ENCODE data around the gene KSR2.

Gene KSR2

DNA sequence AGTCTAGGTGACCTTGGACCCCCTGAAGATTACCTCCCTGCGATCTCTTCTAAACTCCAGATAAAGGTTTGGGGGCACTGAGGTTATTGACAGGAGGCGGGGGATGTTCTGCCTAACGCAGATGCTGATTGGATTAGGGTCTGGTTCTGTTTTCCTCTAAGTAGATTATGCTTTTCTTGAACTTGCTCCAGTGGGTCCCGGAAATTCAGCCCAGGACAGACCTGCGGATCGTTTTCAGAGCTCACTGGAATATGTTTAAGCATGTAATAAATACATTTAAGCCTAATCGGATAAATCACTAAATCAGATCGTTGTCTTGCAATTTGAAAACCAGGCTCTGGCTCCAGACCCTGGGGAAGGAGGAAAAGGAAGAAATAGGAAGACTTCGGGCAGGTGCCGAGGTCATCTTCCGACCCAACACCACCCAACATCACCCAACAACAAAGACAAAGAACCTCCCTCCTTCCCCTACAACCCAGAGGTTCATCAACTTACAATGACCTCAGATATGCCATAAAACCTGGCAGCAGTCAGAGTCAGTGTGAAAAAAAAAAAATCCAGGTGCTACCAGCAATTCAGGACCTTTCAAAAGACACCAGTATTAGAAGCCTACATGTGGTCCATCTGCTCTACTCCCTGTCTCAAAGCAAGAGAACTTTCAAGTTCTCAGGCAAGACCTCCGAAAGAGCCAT lies 148.4 kb downstream of the KSR2 start:
- no peak for DNase-seq (ENCODE audit: extremely low read depth, low read depth)
- TF ChIP-seq, protein P1, sequence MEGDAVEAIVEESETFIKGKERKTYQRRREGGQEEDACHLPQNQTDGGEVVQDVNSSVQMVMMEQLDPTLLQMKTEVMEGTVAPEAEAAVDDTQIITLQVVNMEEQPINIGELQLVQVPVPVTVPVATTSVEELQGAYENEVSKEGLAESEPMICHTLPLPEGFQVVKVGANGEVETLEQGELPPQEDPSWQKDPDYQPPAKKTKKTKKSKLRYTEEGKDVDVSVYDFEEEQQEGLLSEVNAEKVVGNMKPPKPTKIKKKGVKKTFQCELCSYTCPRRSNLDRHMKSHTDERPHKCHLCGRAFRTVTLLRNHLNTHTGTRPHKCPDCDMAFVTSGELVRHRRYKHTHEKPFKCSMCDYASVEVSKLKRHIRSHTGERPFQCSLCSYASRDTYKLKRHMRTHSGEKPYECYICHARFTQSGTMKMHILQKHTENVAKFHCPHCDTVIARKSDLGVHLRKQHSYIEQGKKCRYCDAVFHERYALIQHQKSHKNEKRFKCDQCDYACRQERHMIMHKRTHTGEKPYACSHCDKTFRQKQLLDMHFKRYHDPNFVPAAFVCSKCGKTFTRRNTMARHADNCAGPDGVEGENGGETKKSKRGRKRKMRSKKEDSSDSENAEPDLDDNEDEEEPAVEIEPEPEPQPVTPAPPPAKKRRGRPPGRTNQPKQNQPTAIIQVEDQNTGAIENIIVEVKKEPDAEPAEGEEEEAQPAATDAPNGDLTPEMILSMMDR (IDR thresholded peaks at IDR 0.05; ENCODE audit: low read depth, low read length, missing control alignments), result no peak
- no peak overlapping the region for H3K4me3 ChIP-seq (replicated peaks; ENCODE audit: low read depth, low read length)

DNA sequence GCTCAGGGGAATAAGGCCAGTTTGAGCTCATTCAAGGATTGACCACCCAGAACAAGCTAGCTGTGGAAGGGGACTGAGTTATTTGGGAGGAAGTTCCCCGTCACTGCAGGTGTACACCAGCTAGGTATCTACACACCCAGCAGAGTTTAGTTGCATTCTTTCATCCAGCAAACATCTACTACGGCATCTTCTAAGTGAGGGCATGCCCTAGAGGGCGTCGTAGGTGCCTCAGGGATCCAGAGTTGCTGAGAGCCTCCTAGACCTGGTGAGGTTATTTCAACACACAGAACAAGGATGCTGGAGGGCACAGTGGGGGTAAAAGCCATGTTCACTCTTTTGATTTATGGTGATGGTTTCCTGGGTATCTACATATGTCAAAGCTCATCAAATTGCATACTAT lies 149.6 kb downstream of the KSR2 start:
- no peak for DNase-seq (ENCODE audit: extremely low read depth, low read depth)
- no peak overlapping the region for H3K4me3 ChIP-seq (replicated peaks; ENCODE audit: low read depth, low read length)
- TF ChIP-seq, protein P1 (IDR thresholded peaks at IDR 0.05; ENCODE audit: low read depth, low read length, missing control alignments), result no peak

DNA sequence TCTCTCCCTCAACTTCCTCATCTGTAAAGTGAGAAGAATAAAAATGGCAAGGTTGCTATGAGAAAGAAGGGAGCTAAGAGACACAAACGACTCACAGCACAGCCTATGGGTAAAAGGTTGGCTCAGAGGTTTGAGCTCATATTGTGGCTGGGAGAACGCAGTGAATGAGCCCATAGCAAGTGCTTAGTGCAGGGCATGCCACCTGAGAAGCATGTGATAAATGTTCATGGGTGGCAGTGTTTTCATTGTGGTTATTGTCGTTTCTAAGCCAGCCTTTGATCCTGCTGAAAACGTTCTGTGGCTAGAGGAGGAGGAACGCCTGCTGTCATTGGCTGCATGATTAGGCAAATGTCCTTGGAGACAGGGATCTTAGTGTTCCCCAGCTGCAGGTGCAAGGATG lies 150.4 kb downstream of the KSR2 start:
- TF ChIP-seq, protein P1 (IDR thresholded peaks at IDR 0.05; ENCODE audit: low read depth, low read length, missing control alignments), result no peak
- H3K4me3 ChIP-seq (replicated peaks; ENCODE audit: low read depth, low read length), result no peak overlapping the region
- DNase-seq (ENCODE audit: extremely low read depth, low read depth), result no peak

DNA sequence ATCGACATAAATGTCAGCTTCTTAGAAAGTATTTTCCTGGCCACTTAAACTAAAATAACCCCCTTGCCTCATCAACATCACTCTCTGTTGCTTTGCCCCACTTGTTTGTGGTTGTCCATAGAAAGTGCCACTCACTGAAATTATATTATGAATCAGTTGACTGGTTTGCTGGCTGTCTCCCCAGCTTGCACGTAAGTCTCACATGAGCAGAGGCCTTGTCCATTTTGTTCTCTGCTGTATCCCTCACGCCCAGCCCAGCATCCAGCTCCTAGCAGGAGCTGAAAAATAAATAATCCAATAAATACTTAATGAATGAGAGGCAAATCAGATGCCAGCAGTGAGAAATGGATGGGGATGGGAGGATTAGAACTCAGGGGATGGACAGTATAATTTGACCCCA lies 159.3 kb downstream of the KSR2 start:
- TF ChIP-seq, protein P1 (IDR thresholded peaks at IDR 0.05; ENCODE audit: low read depth, low read length, missing control alignments), result no peak
- DNase-seq (ENCODE audit: extremely low read depth, low read depth), result no peak
- no peak overlapping the region for H3K4me3 ChIP-seq (replicated peaks; ENCODE audit: low read depth, low read length)

DNA sequence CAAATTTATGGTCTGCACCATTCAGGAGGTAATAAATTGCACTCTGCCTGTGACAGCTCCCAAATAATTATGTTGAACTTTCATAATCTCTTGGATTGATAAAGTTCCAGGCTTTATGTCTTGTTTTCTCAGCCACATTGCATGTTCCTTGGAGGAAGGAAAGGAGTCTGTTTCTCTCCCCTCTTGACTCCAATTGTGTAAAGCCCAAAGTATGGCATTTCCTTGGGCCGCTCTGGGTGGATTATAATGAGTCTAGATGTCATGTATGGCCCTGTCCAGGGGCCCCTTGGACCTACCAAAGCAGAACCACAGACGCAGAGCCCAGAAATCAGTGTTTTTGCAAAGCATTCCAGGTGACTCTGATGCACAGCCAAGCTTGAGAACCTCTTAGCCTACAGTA lies 160.8 kb downstream of the KSR2 start:
- no peak for DNase-seq (ENCODE audit: extremely low read depth, low read depth)
- no peak overlapping the region for H3K4me3 ChIP-seq (replicated peaks; ENCODE audit: low read depth, low read length)
- TF ChIP-seq, protein P1 (IDR thresholded peaks at IDR 0.05; ENCODE audit: low read depth, low read length, missing control alignments), result no peak

DNA sequence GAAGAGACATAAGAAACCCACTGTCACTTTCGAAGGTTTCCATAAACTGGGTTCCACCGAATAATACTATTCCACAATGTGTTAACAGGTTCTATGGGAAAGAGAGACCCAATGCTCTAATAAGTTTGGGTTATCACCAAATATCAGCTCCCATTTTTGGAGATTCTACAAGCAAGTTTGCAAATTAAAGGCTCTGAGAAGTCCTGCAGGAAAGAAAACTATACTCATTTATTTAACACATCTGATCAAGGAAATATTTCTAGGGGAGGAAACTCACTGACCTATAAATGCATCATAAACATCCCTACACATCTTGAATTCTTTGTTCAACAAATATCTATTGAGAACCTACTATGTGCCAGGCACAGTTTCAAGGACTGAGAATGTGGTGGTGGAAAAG lies 161.4 kb downstream of the KSR2 start:
- no peak overlapping the region for H3K4me3 ChIP-seq (replicated peaks; ENCODE audit: low read depth, low read length)
- TF ChIP-seq, protein P1 (IDR thresholded peaks at IDR 0.05; ENCODE audit: low read depth, low read length, missing control alignments), result no peak
- no peak for DNase-seq (ENCODE audit: extremely low read depth, low read depth)

DNA sequence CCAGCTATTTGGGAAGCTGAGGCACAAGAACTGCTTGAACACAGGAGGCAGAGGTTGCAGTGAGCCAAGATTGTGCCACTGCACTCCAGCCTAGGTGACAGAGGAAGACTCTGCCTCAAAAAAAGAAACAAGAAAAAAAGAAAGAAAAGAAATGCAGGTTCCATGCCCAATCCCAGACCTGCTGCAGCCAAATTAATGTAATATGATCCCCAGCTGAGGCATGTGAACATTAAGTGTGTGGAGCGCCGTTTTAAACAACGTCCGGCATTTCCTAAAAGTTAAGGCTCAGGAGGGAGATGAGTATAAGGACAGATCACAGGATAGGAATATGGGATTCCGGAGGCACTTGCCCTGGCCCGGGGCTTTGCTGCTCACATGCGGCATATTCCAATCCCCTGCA lies 162.9 kb downstream of the KSR2 start:
- TF ChIP-seq, protein P1 (IDR thresholded peaks at IDR 0.05; ENCODE audit: low read depth, low read length, missing control alignments), result no peak
- DNase-seq (ENCODE audit: extremely low read depth, low read depth), result no peak
- no peak overlapping the region for H3K4me3 ChIP-seq (replicated peaks; ENCODE audit: low read depth, low read length)

Data from HFF-Myc (cell line).